Measurements from ENCODE around the gene SRGAP2B.
"Not testable (repeated sequence)": the region's sequence is repeated elsewhere in the genome, so short reads cannot be mapped to it uniquely, and the experiment has no call there.

Gene SRGAP2B

DNA sequence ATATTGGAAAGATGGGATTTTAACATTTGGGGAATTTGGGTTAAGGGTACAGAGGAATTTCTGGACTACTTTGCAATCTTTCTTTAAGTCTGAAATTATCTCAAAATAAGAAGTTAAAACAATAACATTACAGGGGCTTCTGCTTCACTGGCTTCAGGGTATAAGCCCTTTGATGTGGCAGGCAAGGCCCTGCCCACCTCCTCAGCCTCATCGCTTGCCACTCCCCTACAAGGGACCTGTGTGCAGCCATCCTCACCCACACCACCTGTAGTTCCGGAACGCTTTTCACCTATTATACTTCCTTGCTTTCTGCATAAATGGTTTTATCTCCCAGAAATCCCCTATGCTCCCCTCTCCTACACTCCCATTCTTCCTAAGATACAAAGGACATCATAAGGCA is 159.8 kb downstream of the SRGAP2B start:
- H3K36me3 ChIP-seq (ENCODE audit: control insufficient read depth in 4 of 4, insufficient read depth in 4 of 4, low read length in 3 of 4); POLR2A ChIA-PET; H3K4me1 ChIP-seq (ENCODE audit: control extremely low read depth in 1 of 4, control insufficient read depth in 4 of 4, insufficient read depth in 4 of 4, low read length in 3 of 4): not testable (repeated sequence)

DNA sequence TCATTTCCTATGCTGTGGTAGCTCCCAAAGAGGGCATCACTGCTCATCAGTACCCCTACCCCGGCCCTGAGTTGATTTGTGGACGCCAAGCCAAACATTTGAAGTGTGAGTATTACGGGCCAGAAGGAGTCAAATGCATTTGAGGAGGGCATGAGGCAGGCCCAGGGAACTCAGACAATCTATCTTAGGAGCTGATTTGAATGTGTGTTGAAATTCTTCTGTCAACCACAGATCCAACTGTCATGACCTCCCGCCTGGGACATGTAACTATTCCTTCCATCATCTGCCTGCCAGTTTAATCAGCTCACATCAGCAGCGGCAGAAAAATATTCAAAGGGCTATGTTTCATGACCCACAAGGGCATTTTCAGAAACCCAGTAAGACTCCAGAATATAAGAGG is 162.1 kb downstream of the SRGAP2B start:
- H3K36me3 ChIP-seq (ENCODE audit: control insufficient read depth in 4 of 4, insufficient read depth in 4 of 4, low read length in 3 of 4); H3K4me3 ChIP-seq (ENCODE audit: control insufficient read depth in 1 of 7, extremely low read depth in 1 of 7, insufficient read depth in 4 of 7, low read depth in 2 of 7, low read length in 6 of 7); CTCF ChIA-PET; H3K27me3 ChIP-seq (replicated peaks in 2 of 5; ENCODE audit: control insufficient read depth in 4 of 5, insufficient read depth in 5 of 5, low read length in 4 of 5); DNase-seq; POLR2A ChIA-PET; H3K9me3 ChIP-seq (ENCODE audit: control extremely low read depth in 1 of 5, control insufficient read depth in 4 of 5, insufficient read depth in 2 of 5, low read depth in 1 of 5, low read length in 4 of 5); H3K4me1 ChIP-seq (ENCODE audit: control extremely low read depth in 1 of 4, control insufficient read depth in 4 of 4, insufficient read depth in 4 of 4, low read length in 3 of 4); H3K27ac ChIP-seq (ENCODE audit: insufficient read depth in 1 of 2, low read depth in 1 of 2, low read length in 2 of 2, poor library complexity in 1 of 2, severe bottlenecking in 2 of 2): not testable (repeated sequence)
- WGBS (ENCODE audit: insufficient coverage) = no CpG with 5 or more reads among the region's 5 CpGs

More for the DNA sequence above, 159.8 kb downstream of the SRGAP2B start:
- DNase-seq; H3K27me3 ChIP-seq (replicated peaks in 2 of 5; ENCODE audit: control insufficient read depth in 4 of 5, insufficient read depth in 5 of 5, low read length in 4 of 5); H3K27ac ChIP-seq (ENCODE audit: insufficient read depth in 1 of 2, low read depth in 1 of 2, low read length in 2 of 2, poor library complexity in 1 of 2, severe bottlenecking in 2 of 2); H3K9me3 ChIP-seq (ENCODE audit: control extremely low read depth in 1 of 5, control insufficient read depth in 4 of 5, insufficient read depth in 2 of 5, low read depth in 1 of 5, low read length in 4 of 5); CTCF ChIA-PET; H3K4me3 ChIP-seq (ENCODE audit: control insufficient read depth in 1 of 7, extremely low read depth in 1 of 7, insufficient read depth in 4 of 7, low read depth in 2 of 7, low read length in 6 of 7): not testable (repeated sequence)
- WGBS (ENCODE audit: insufficient coverage) = no CpG with 5 or more reads among the region's 3 CpGs

DNA sequence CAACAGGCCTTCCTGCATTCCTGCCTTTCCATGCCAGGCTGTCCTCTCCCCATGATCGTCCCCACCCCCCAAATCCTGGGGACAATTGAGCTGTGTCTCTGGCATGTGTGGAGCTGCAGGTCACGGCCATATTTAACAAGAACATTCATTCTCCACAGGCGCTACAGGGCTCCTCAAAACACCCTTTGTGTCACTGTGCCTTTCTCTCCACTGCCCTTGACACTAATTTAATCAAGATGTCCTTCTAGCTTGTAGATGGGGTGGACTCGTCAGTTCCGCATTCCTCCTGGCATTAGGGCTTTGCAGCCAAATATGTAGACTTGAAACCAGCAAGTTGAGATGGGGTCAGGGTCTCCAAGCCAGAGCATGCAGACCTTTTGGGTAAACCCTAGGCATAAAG is 163.0 kb downstream of the SRGAP2B start:
- H3K27ac ChIP-seq (ENCODE audit: insufficient read depth in 1 of 2, low read depth in 1 of 2, low read length in 2 of 2, poor library complexity in 1 of 2, severe bottlenecking in 2 of 2) = not testable (repeated sequence)

DNA sequence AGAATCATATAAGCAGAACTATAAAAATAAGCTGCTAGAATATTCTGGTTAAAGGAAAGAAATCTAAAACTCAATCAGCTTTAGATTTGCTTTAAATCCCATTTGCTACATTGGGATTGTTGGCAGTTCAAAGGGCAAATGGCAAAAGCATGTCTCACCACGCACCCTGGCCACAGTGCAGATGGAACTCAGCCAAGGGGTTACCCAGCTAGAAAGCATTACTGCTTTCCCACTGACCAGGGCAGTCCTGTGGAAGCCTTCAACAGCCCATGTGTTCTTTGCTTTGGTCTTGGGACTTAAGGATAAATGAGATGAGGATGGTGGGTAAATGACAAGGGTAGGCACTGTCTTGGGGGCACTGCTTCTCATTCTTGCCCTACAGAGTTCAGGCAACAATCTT is 163.6 kb downstream of the SRGAP2B start:
- H3K36me3 ChIP-seq (ENCODE audit: control insufficient read depth in 4 of 4, insufficient read depth in 4 of 4, low read length in 3 of 4); H3K4me3 ChIP-seq (ENCODE audit: control insufficient read depth in 1 of 7, extremely low read depth in 1 of 7, insufficient read depth in 4 of 7, low read depth in 2 of 7, low read length in 6 of 7); H3K9me3 ChIP-seq (ENCODE audit: control extremely low read depth in 1 of 5, control insufficient read depth in 4 of 5, insufficient read depth in 2 of 5, low read depth in 1 of 5, low read length in 4 of 5); CTCF ChIA-PET; POLR2A ChIA-PET; H3K4me1 ChIP-seq (ENCODE audit: control extremely low read depth in 1 of 4, control insufficient read depth in 4 of 4, insufficient read depth in 4 of 4, low read length in 3 of 4); H3K27ac ChIP-seq (ENCODE audit: insufficient read depth in 1 of 2, low read depth in 1 of 2, low read length in 2 of 2, poor library complexity in 1 of 2, severe bottlenecking in 2 of 2); DNase-seq; H3K27me3 ChIP-seq (replicated peaks in 2 of 5; ENCODE audit: control insufficient read depth in 4 of 5, insufficient read depth in 5 of 5, low read length in 4 of 5): not testable (repeated sequence)
- WGBS (ENCODE audit: insufficient coverage) = no CpG with 5 or more reads among the region's 1 CpG

More for the DNA sequence above, 163.0 kb downstream of the SRGAP2B start:
- DNase-seq; H3K4me1 ChIP-seq (ENCODE audit: control extremely low read depth in 1 of 4, control insufficient read depth in 4 of 4, insufficient read depth in 4 of 4, low read length in 3 of 4); H3K27me3 ChIP-seq (replicated peaks in 2 of 5; ENCODE audit: control insufficient read depth in 4 of 5, insufficient read depth in 5 of 5, low read length in 4 of 5); POLR2A ChIA-PET; H3K4me3 ChIP-seq (ENCODE audit: control insufficient read depth in 1 of 7, extremely low read depth in 1 of 7, insufficient read depth in 4 of 7, low read depth in 2 of 7, low read length in 6 of 7); H3K36me3 ChIP-seq (ENCODE audit: control insufficient read depth in 4 of 4, insufficient read depth in 4 of 4, low read length in 3 of 4); CTCF ChIA-PET; H3K9me3 ChIP-seq (ENCODE audit: control extremely low read depth in 1 of 5, control insufficient read depth in 4 of 5, insufficient read depth in 2 of 5, low read depth in 1 of 5, low read length in 4 of 5): not testable (repeated sequence)
- WGBS (ENCODE audit: insufficient coverage) = no CpG with 5 or more reads among the region's 5 CpGs

DNA sequence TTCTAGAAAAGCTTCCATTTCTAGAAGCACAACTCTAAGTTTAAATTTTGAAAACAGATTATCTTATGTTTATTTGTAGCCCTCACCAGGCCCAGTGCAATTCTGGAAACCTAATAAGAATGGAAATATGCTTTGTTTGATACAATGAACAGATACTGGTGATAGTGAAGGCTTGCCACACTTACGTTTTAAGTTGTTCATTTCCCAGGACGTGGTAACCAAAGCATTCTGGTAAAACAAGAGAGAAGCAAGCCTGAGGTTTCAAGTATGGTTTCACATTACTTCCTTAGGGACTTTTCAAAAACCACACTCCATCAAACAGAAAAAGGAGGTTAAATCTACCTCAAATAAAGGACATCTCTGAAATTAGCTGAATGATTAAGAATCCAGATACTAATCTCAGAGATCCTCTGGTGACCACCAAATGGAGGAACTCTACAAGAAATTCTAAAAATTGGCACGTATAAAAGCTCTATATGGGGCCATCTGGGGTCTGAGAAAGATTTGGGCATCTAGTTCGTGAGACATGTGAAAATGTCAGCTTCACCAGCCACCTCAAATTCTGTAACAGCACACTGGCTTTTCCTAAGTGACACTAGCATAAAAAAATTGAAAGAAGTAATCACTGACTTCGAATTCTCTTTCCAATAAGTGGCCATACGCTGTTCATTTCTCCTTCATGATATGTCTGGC is 164.9 kb downstream of the SRGAP2B start:
- H3K4me3 ChIP-seq (ENCODE audit: control insufficient read depth in 1 of 7, extremely low read depth in 1 of 7, insufficient read depth in 4 of 7, low read depth in 2 of 7, low read length in 6 of 7); POLR2A ChIA-PET; H3K4me1 ChIP-seq (ENCODE audit: control extremely low read depth in 1 of 4, control insufficient read depth in 4 of 4, insufficient read depth in 4 of 4, low read length in 3 of 4); CTCF ChIA-PET; H3K27ac ChIP-seq (ENCODE audit: insufficient read depth in 1 of 2, low read depth in 1 of 2, low read length in 2 of 2, poor library complexity in 1 of 2, severe bottlenecking in 2 of 2); H3K27me3 ChIP-seq (replicated peaks in 2 of 5; ENCODE audit: control insufficient read depth in 4 of 5, insufficient read depth in 5 of 5, low read length in 4 of 5); H3K36me3 ChIP-seq (ENCODE audit: control insufficient read depth in 4 of 4, insufficient read depth in 4 of 4, low read length in 3 of 4); H3K9me3 ChIP-seq (ENCODE audit: control extremely low read depth in 1 of 5, control insufficient read depth in 4 of 5, insufficient read depth in 2 of 5, low read depth in 1 of 5, low read length in 4 of 5): not testable (repeated sequence)
- DNase-seq = peak in 2 of 3 donors; percentile 0 to 3
- WGBS (ENCODE audit: insufficient coverage) = no CpG with 5 or more reads among the region's 6 CpGs

DNA sequence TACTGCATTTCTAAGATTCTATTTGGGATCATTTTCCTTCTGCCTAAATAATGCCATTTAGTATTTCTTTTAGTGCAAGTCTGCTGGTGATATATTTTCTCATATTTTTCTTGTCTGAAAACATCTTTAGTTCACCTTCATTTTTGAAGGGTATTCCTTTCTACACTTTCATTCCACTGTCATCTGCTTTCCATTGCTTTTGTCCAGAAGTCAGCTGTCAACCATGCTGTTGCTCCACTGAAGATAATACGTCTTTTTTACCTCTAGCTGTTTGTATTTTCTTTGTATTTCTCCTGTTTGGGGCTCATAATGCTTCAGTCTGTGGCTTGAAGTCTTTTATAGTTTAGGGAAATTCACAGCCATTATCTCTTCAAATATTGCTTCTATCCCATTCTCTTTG is 167.8 kb downstream of the SRGAP2B start:
- POLR2A ChIA-PET; H3K27me3 ChIP-seq (replicated peaks in 2 of 5; ENCODE audit: control insufficient read depth in 4 of 5, insufficient read depth in 5 of 5, low read length in 4 of 5); H3K4me1 ChIP-seq (ENCODE audit: control extremely low read depth in 1 of 4, control insufficient read depth in 4 of 4, insufficient read depth in 4 of 4, low read length in 3 of 4); CTCF ChIA-PET; H3K9me3 ChIP-seq (ENCODE audit: control extremely low read depth in 1 of 5, control insufficient read depth in 4 of 5, insufficient read depth in 2 of 5, low read depth in 1 of 5, low read length in 4 of 5); H3K27ac ChIP-seq (ENCODE audit: insufficient read depth in 1 of 2, low read depth in 1 of 2, low read length in 2 of 2, poor library complexity in 1 of 2, severe bottlenecking in 2 of 2); H3K4me3 ChIP-seq (ENCODE audit: control insufficient read depth in 1 of 7, extremely low read depth in 1 of 7, insufficient read depth in 4 of 7, low read depth in 2 of 7, low read length in 6 of 7); H3K36me3 ChIP-seq (ENCODE audit: control insufficient read depth in 4 of 4, insufficient read depth in 4 of 4, low read length in 3 of 4): not testable (repeated sequence)
- no CpG with 5 or more reads among the region's 1 CpG for WGBS (ENCODE audit: insufficient coverage)
- peak in 2 of 3 donors; percentile 4 to 27 for DNase-seq

DNA sequence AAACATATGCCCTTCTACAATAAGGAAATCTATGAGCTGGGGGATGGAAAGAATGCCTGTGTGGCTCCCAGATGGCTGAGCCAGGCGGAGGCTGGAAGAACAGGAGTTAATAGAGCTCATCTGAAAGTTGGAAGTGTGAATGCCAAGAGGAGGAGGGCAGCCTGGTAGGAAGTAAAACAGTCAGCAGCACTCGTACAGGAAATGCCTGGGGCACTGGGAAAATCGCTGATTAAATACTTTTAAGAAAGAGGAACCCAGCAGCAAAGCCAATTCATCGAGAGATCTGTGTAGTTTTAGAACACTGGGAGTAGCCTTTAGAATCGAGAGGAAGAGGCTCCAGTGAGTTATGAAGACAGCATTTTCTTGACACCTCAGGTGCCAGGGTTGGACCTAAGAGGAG is 171.5 kb downstream of the SRGAP2B start:
- H3K4me1 ChIP-seq (ENCODE audit: control extremely low read depth in 1 of 4, control insufficient read depth in 4 of 4, insufficient read depth in 4 of 4, low read length in 3 of 4); CTCF ChIA-PET; H3K4me3 ChIP-seq (ENCODE audit: control insufficient read depth in 1 of 7, extremely low read depth in 1 of 7, insufficient read depth in 4 of 7, low read depth in 2 of 7, low read length in 6 of 7); DNase-seq; H3K27me3 ChIP-seq (replicated peaks in 2 of 5; ENCODE audit: control insufficient read depth in 4 of 5, insufficient read depth in 5 of 5, low read length in 4 of 5); POLR2A ChIA-PET; H3K36me3 ChIP-seq (ENCODE audit: control insufficient read depth in 4 of 4, insufficient read depth in 4 of 4, low read length in 3 of 4); H3K27ac ChIP-seq (ENCODE audit: insufficient read depth in 1 of 2, low read depth in 1 of 2, low read length in 2 of 2, poor library complexity in 1 of 2, severe bottlenecking in 2 of 2); H3K9me3 ChIP-seq (ENCODE audit: control extremely low read depth in 1 of 5, control insufficient read depth in 4 of 5, insufficient read depth in 2 of 5, low read depth in 1 of 5, low read length in 4 of 5): not testable (repeated sequence)
- WGBS (ENCODE audit: insufficient coverage) = no CpG with 5 or more reads among the region's 5 CpGs
